GM12801 (cell line): ENCODE measurements around the gene MRPL46.

Experiments used
- CTCF ChIP-seq: IDR thresholded peaks from one replicate; pipeline ENCODE4 v1.5.1; 2011; ENCODE audit warnings: control low read depth; ENCODE audit not compliant: insufficient read length; ENCODE audit errors: extremely low read depth

Gene MRPL46

GRCh38 chr15:88423331-88423730, 43.9 kb downstream of the MRPL46 start:
- TF ChIP-seq CTCF: no peak

DNA sequence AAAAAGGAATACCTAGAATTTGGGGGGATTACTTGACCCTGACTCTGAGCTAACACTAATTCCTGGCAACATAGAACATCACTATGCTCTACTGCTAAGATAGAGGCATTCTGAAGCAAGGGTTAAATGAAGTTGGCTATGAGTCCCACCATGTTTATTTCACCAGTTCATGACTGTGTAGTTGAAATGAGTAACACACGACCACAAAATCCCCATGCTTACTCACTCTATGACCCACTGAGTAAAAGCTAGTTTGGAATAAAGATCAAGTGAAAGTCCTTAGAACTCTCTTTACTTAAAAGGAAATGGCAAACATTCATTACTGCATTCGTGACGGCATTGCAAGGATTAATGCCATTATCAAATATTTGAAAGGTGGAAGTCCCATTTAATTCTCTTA, 47.4 kb downstream of the MRPL46 start:
- TF ChIP-seq CTCF: no peak
